Esophagus squamous epithelium (tissue), 5 donors: ENCODE results near the gene FBXO38. TPM values are rescaled to one million over a fixed set of nuclear protein-coding genes. Genes with fewer than 3 reads are reported as not detected.
A peak's percentile ranks its signal among the peaks of the same experiment; 100 is the strongest.

Experiments used
- DNase-seq: peaks from one replicate; lab custom pipeline; 2025; lab: John Stamatoyannopoulos, UW
- H3K27ac ChIP-seq, 4 donors: fragments of 200-600 bp; sonication (generic); one replicate each; pipeline ENCODE4 v1.5.1; 2016 to 2019; ENCODE audit warnings: mild to moderate bottlenecking in 1 of 4
- H3K27me3 ChIP-seq, 4 donors: fragments of 200-600 bp; sonication (generic); 1 replicate in 3 of 4; 2 replicates in 1 of 4; pipeline versions ENCODE4 v1.5.1 to v1.6.0; 2017 to 2021; ENCODE audit warnings: antibody characterized with exemption in 1 of 4
- H3K36me3 ChIP-seq, 3 donors: fragments of 200-600 bp; sonication (generic); one replicate each; pipeline ENCODE4 v1.5.1; 2016 to 2019
- H3K4me1 ChIP-seq, 3 donors: fragments of 200-600 bp; sonication (generic); one replicate each; pipeline ENCODE4 v1.5.1; 2017 to 2019
- H3K4me3 ChIP-seq, 4 donors: fragments of 200-600 bp; sonication (generic); 1 replicate in 3 of 4; 2 replicates in 1 of 4; pipeline ENCODE4 v1.5.1; 2016 to 2019; ENCODE audit warnings: mild to moderate bottlenecking in 2 of 4, moderate library complexity in 1 of 4
- H3K9me3 ChIP-seq, 3 donors: fragments of 200-600 bp; sonication (generic); one replicate each; pipeline ENCODE4 v1.5.1; 2016 to 2019
- POLR2A ChIP-seq, 4 donors: fragments of 450-650 bp; IDR thresholded peaks; one replicate each; pipeline ENCODE4 v1.6.1; 2017; ENCODE audit warnings: antibody characterized with exemption in 4 of 4, mild to moderate bottlenecking in 4 of 4, moderate library complexity in 3 of 4
- WGBS, 2 donors: methylation state at CpG; one replicate each; pipeline ENCODE4 v1.1.5; 2018; 5-methylcytosine and 5-hydroxymethylcytosine counted together
- intact Hi-C: fragments of 100-400 bp; cut with DNase I; formaldehyde crosslinking; loops from one replicate; pipeline ENCODE4 v1.15.0; 2022
- total RNA-seq, 4 donors: library from RNA; depleted of rRNA; stranded (reverse); fragments of >200 nt; gene quantifications; one replicate each; pipeline ENCODE4 v1.1.0, GENCODE V29; 2016
- TF ChIP-seq, protein P1 (sequence below), 6 experiments: fragments of 450-650 bp in 4 of 6; fragments of 200-600 bp in 2 of 6; sonication (generic) in 2 of 6; IDR thresholded peaks; one replicate each; pipeline ENCODE4 v1.5.1; 2016 to 2019; ENCODE audit warnings: antibody characterized with exemption in 6 of 6, mild to moderate bottlenecking in 4 of 6, moderate library complexity in 4 of 6
- donor health status: DM: yes; HTN: yes; CAD: no.

FBXO38 gene
- total RNA-seq, 4 donors from 2014 or later = 15.0 to 42.0 (median 32.1) TPM

- no peaks in the 10 kb centered on the region for H3K9me3 ChIP-seq
- H3K4me3 ChIP-seq = no peak overlapping the region
- H3K27me3 ChIP-seq = no peaks in the 10 kb centered on the region
- TF ChIP-seq POLR2A (IDR thresholded peaks at IDR 0.05) = no peak
- TF ChIP-seq, protein P1, sequence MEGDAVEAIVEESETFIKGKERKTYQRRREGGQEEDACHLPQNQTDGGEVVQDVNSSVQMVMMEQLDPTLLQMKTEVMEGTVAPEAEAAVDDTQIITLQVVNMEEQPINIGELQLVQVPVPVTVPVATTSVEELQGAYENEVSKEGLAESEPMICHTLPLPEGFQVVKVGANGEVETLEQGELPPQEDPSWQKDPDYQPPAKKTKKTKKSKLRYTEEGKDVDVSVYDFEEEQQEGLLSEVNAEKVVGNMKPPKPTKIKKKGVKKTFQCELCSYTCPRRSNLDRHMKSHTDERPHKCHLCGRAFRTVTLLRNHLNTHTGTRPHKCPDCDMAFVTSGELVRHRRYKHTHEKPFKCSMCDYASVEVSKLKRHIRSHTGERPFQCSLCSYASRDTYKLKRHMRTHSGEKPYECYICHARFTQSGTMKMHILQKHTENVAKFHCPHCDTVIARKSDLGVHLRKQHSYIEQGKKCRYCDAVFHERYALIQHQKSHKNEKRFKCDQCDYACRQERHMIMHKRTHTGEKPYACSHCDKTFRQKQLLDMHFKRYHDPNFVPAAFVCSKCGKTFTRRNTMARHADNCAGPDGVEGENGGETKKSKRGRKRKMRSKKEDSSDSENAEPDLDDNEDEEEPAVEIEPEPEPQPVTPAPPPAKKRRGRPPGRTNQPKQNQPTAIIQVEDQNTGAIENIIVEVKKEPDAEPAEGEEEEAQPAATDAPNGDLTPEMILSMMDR (IDR thresholded peaks at IDR 0.05) = peak in 1 of 6 experiments; percentile 42
- no peaks in the 10 kb centered on the region for H3K36me3 ChIP-seq
- no peak overlapping the region for H3K27ac ChIP-seq
- no peak for DNase-seq
- intact Hi-C loops = no loop called here
- WGBS, 2 donors = 79 to 83% methylated on average over 2 of the region's 2 CpGs
- H3K4me1 ChIP-seq = peaks cover 0 to 23% (median 0%) of the 10 kb centered on the region in 3 donors
Observed at GRCh38 chr5:148353634-148354033, 30.1 kb upstream of the FBXO38 start.

- peaks cover 0 to 6% (median 0%) of the 10 kb centered on the region in 3 donors for H3K9me3 ChIP-seq
- intact Hi-C loops = no loop called here
Observed at GRCh38 chr5:148364343-148364742, 19.4 kb upstream of the FBXO38 start.

GRCh38 chr5:148368299-148368698 lies 15.5 kb upstream of the FBXO38 start:
- Histone ChIP-seq H3K27me3 (peaks cover 0 to 3% (median 0%) of the 10 kb centered on the region in 4 donors), H3K36me3 (no peaks in the 10 kb centered on the region), H3K4me1 (peaks cover 0 to 16% (median 0%) of the 10 kb centered on the region in 3 donors), H3K27ac (no peak overlapping the region), H3K4me3 (no peak overlapping the region), H3K9me3 (peaks cover 0 to 6% (median 0%) of the 10 kb centered on the region in 3 donors)
- DNase-seq = no peak
- intact Hi-C loops = no loop called here
- TF ChIP-seq POLR2A (IDR thresholded peaks at IDR 0.05) = no peak
- TF ChIP-seq, protein P1 (IDR thresholded peaks at IDR 0.05) = no peak

More at GRCh38 chr5:148364343-148364742, 19.4 kb upstream of the FBXO38 start:
- DNase-seq = no peak
- no peaks in the 10 kb centered on the region for H3K4me1 ChIP-seq
- no peak for TF ChIP-seq POLR2A (IDR thresholded peaks at IDR 0.05)
- TF ChIP-seq, protein P1 (IDR thresholded peaks at IDR 0.05) = no peak
- H3K36me3 ChIP-seq = no peaks in the 10 kb centered on the region
- H3K27me3 ChIP-seq = peaks cover 0 to 3% (median 0%) of the 10 kb centered on the region in 4 donors
- no peak overlapping the region for H3K27ac ChIP-seq
- no peak overlapping the region for H3K4me3 ChIP-seq

- WGBS, 2 donors = 39 to 49% methylated on average over 2 of the region's 2 CpGs
- Histone ChIP-seq H3K27me3 (no peaks in the 10 kb centered on the region), H3K4me1 (peaks cover 0 to 30% (median 5%) of the 10 kb centered on the region in 3 donors), H3K4me3 (no peak overlapping the region), H3K27ac (peak overlapping the region in 2 of 4 donors; percentile 53 to 70), H3K36me3 (peaks cover 0 to 3% (median 0%) of the 10 kb centered on the region in 3 donors), H3K9me3 (peaks cover 0 to 6% (median 0%) of the 10 kb centered on the region in 3 donors)
- intact Hi-C loops = loop anchor here (10.0 kb wide), 1 partner anchor 197 kb away; no protein-coding TSS in a partner anchor
- no peak for DNase-seq
- TF ChIP-seq POLR2A (IDR thresholded peaks at IDR 0.05) = no peak
- TF ChIP-seq, protein P1 (IDR thresholded peaks at IDR 0.05) = no peak
Observed at GRCh38 chr5:148372166-148372725, 11.5 kb upstream of the FBXO38 start.

- TF ChIP-seq POLR2A (IDR thresholded peaks at IDR 0.05) = no peak
- TF ChIP-seq, protein P1 (IDR thresholded peaks at IDR 0.05) = no peak
- peak overlapping the region in 3 of 4 donors; percentile 0 to 70 (median 53) for H3K27ac ChIP-seq
Observed at GRCh38 chr5:148372893-148373292, 10.9 kb upstream of the FBXO38 start.

More at GRCh38 chr5:148372893-148373292, 10.9 kb upstream of the FBXO38 start:
- Histone ChIP-seq H3K4me1 (peaks cover 0 to 30% (median 5%) of the 10 kb centered on the region in 3 donors), H3K27me3 (no peaks in the 10 kb centered on the region), H3K9me3 (peaks cover 0 to 6% (median 0%) of the 10 kb centered on the region in 3 donors), H3K4me3 (no peak overlapping the region), H3K36me3 (peaks cover 0 to 4% (median 0%) of the 10 kb centered on the region in 3 donors)
- no peak for DNase-seq
- intact Hi-C loops = loop anchor here (10.0 kb wide), 1 partner anchor 198 kb away; no protein-coding TSS in a partner anchor
